Panc1 (cell line): ENCODE measurements around the gene KCNG2. TPM values are rescaled to one million over a fixed set of nuclear protein-coding genes. Genes with fewer than 3 reads are reported as not detected.
A peak's percentile ranks its signal among the peaks of the same experiment; 100 is the strongest.

Source experiments
- ATAC-seq: fragments of 200-7000 bp; cut with Tn5 transposase; 2 replicates; pipeline ENCODE4 v1.9.1; 2020; ENCODE audit warnings: mild to moderate bottlenecking, moderate library complexity
- BruUV-seq: library from RNA; stranded (reverse); fragments of 400-500 nt; replicated peaks from 2 replicates; lab custom pipeline; 2021; lab: Mats Ljungman, UMichigan
- CTCF ChIA-PET: fragments of 300-600 bp; sonication (Branson Sonifier 250); formaldehyde crosslinking; loops from one replicate; lab custom pipeline; 2022; ENCODE audit warnings: antibody characterized with exemption; lab: Charles Lee
- POLR2A ChIA-PET: fragments of 300-600 bp; sonication (Branson Sonifier 250); formaldehyde crosslinking; loops from one replicate; lab custom pipeline; 2022; ENCODE audit warnings: antibody characterized with exemption; lab: Charles Lee
- DNase-seq: peaks from one replicate; pipeline ENCODE4 v3.0.0-alpha.2; 2010; ENCODE audit warnings: low read depth, low spot score
- H3K27ac ChIP-seq: 2 replicates; pipeline ENCODE4 v1.5.1; 2011; ENCODE audit warnings: mild to moderate bottlenecking, low read length, inconsistent platforms
- H3K27me3 ChIP-seq: fragments of 200-500 bp; sonication (Bioruptor generic); 2 replicates; pipeline ENCODE4 v1.6.0; 2014; ENCODE audit warnings: low read length, inconsistent platforms; ENCODE audit not compliant: control insufficient read depth, insufficient read depth
- H3K36me3 ChIP-seq: fragments of 200-500 bp; sonication (Bioruptor generic); 2 replicates; pipeline ENCODE4 v1.5.1; 2014; ENCODE audit warnings: inconsistent platforms, mild to moderate bottlenecking, low read length, moderate library complexity; ENCODE audit not compliant: control insufficient read depth, insufficient read depth
- H3K4me1 ChIP-seq: 2 replicates; pipeline ENCODE4 v1.5.1; 2011; ENCODE audit warnings: inconsistent platforms, mild to moderate bottlenecking, low read length, moderate library complexity; ENCODE audit not compliant: control insufficient read depth, insufficient read depth
- H3K4me3 ChIP-seq, 2 experiments: 2 replicates each; pipeline ENCODE4 v1.5.1; 2011 to 2012; ENCODE audit warnings: low read depth in 2 of 2, low read length in 2 of 2, mild to moderate bottlenecking in 2 of 2, inconsistent platforms in 1 of 2, moderate library complexity in 1 of 2
- H3K9me3 ChIP-seq: fragments of 200-500 bp; sonication (Bioruptor generic); 2 replicates; pipeline ENCODE4 v1.5.1; 2014; ENCODE audit warnings: low read depth, mild to moderate bottlenecking, inconsistent platforms, low read length, moderate library complexity; ENCODE audit not compliant: control insufficient read depth, insufficient read depth
- POLR2AphosphoS5 ChIP-seq: IDR thresholded peaks from 2 replicates; pipeline ENCODE4 v1.6.1; 2012; ENCODE audit warnings: mild to moderate bottlenecking, low read depth, low read length, moderate library complexity
- SIN3A ChIP-seq: IDR thresholded peaks from 2 replicates; pipeline ENCODE4 v1.6.1; 2012; ENCODE audit warnings: low read depth, mild to moderate bottlenecking, low read length, moderate library complexity, borderline replicate concordance; ENCODE audit not compliant: insufficient read depth
- TCF7L2 ChIP-seq: IDR thresholded peaks from 2 replicates; pipeline ENCODE4 v1.6.1; 2011; ENCODE audit warnings: mild to moderate bottlenecking, low read depth, low read length, inconsistent platforms
- in situ Hi-C: cut with HindIII; loops from 2 replicates; pipeline ENCODE4 v1.10.0; 2016; ENCODE audit warnings: low sequenced_read_pairs, low pct_unique_long_range_greater_than_20kb
- intact Hi-C: fragments of 100-400 bp; cut with micrococcal nuclease; formaldehyde crosslinking; loops from one replicate; pipeline ENCODE4 v1.10.0; 2022; ENCODE audit not compliant: unreplicated experiment
- total RNA-seq: library from RNA; stranded (reverse); gene quantifications from one replicate; pipeline ENCODE4 v1.2.1, GENCODE V29; 2021; ENCODE audit not compliant: unreplicated experiment
- TF ChIP-seq, protein P1 (sequence below), 2 experiments: IDR thresholded peaks; 2 replicates each; pipeline ENCODE4 v1.6.1; 2011 to 2012; ENCODE audit warnings: low read depth in 2 of 2, control low read depth in 1 of 2, low read length in 1 of 2, mild to moderate bottlenecking in 1 of 2, moderate library complexity in 1 of 2; ENCODE audit not compliant: insufficient read depth in 1 of 2
- TF ChIP-seq, protein P2 (sequence below): fragments of 450-650 bp; IDR thresholded peaks from 2 replicates; pipeline ENCODE4 v1.5.1; 2017; ENCODE audit warnings: mild to moderate bottlenecking

Gene KCNG2
- total RNA-seq, 1 experiment from 2014 or later, result not detected

DNA sequence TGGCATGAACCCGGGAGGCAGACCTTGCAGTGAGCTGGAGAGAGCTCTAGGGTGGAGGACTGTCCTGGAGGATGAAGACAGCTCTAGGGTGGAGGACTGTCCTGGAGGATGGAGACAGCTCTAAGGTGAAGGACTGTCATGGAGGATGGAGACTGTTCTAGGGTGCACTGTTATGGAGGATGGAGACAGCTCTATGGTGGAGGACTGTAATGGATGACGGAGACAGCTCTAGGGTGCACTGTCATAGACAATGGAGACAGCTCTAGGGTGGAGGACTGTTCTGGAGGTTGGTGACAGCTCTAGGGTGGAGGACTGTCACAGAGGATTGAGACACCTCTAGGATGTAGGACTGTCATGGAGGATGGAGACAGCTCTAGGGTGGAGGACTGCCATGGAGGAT, 21.1 kb upstream of the KCNG2 start:
- ChIA-PET POLR2A (no interaction called here), CTCF (interaction anchor here (0.9 kb wide), 1 partner anchor 175 kb away, joined by 6 read pairs; the partner anchor contains the start of gene SLC66A2)
- Histone ChIP-seq H3K9me3 (no peaks in the 10 kb centered on the region), H3K27me3 (peaks cover 39% of the 10 kb centered on the region), H3K4me3 (no peak overlapping the region), H3K4me1 (no peaks in the 10 kb centered on the region), H3K27ac (no peak overlapping the region), H3K36me3 (no peaks in the 10 kb centered on the region)
- ATAC-seq, result no peak
- in situ Hi-C loops (no loop called here), intact Hi-C loops (no loop called here)
- no peak for DNase-seq
- TF ChIP-seq, protein P1, sequence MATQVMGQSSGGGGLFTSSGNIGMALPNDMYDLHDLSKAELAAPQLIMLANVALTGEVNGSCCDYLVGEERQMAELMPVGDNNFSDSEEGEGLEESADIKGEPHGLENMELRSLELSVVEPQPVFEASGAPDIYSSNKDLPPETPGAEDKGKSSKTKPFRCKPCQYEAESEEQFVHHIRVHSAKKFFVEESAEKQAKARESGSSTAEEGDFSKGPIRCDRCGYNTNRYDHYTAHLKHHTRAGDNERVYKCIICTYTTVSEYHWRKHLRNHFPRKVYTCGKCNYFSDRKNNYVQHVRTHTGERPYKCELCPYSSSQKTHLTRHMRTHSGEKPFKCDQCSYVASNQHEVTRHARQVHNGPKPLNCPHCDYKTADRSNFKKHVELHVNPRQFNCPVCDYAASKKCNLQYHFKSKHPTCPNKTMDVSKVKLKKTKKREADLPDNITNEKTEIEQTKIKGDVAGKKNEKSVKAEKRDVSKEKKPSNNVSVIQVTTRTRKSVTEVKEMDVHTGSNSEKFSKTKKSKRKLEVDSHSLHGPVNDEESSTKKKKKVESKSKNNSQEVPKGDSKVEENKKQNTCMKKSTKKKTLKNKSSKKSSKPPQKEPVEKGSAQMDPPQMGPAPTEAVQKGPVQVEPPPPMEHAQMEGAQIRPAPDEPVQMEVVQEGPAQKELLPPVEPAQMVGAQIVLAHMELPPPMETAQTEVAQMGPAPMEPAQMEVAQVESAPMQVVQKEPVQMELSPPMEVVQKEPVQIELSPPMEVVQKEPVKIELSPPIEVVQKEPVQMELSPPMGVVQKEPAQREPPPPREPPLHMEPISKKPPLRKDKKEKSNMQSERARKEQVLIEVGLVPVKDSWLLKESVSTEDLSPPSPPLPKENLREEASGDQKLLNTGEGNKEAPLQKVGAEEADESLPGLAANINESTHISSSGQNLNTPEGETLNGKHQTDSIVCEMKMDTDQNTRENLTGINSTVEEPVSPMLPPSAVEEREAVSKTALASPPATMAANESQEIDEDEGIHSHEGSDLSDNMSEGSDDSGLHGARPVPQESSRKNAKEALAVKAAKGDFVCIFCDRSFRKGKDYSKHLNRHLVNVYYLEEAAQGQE (IDR thresholded peaks at IDR 0.05; ENCODE audit: insufficient read depth in 1 of 2, low read depth in 2 of 2, low read length in 1 of 2), result no peak
- TF ChIP-seq, protein P2, sequence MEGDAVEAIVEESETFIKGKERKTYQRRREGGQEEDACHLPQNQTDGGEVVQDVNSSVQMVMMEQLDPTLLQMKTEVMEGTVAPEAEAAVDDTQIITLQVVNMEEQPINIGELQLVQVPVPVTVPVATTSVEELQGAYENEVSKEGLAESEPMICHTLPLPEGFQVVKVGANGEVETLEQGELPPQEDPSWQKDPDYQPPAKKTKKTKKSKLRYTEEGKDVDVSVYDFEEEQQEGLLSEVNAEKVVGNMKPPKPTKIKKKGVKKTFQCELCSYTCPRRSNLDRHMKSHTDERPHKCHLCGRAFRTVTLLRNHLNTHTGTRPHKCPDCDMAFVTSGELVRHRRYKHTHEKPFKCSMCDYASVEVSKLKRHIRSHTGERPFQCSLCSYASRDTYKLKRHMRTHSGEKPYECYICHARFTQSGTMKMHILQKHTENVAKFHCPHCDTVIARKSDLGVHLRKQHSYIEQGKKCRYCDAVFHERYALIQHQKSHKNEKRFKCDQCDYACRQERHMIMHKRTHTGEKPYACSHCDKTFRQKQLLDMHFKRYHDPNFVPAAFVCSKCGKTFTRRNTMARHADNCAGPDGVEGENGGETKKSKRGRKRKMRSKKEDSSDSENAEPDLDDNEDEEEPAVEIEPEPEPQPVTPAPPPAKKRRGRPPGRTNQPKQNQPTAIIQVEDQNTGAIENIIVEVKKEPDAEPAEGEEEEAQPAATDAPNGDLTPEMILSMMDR, result no peak
- TF ChIP-seq TCF7L2 (no peak), POLR2AphosphoS5 (no peak), SIN3A (no peak)
- no TSS peak for BruUV-seq

DNA sequence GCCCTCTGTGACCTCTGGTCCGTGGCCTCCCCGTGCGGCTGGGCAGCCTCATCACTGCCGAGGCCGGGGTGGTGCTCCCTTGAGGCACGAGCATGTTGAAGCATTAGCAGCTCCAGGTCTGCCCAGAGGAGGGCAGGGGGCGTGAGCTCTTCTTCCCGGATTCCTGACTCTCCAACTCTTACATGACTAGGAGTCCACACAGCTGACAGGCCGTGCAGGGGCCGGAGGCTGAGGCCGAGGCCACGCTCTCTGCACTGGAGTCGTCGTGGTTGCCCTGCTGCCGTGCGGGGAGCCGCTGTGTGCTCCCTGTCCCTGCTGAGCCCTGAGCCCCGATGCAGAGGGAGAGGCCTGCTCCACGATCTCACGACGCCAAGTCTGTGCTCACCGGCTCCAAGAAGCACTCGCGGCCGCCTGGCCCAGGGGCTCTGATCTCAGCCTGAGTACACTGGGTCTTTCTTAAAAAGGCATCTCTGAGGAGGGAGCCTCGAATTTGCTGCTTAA, 19.4 kb upstream of the KCNG2 start:
- ATAC-seq (peak; percentile 6; the same call in 1 of the 2 replicates), DNase-seq (no peak)
- H3K9me3 ChIP-seq, result no peaks in the 10 kb centered on the region
- intact Hi-C loops (no loop called here), in situ Hi-C loops (no loop called here)
- TF ChIP-seq, protein P1 (IDR thresholded peaks at IDR 0.05; ENCODE audit: insufficient read depth in 1 of 2, low read depth in 2 of 2, low read length in 1 of 2), result no peak
- TF ChIP-seq POLR2AphosphoS5 (no peak), SIN3A (no peak), TCF7L2 (no peak)
- TF ChIP-seq, protein P2, result no peak
- H3K4me3 ChIP-seq, result no peak overlapping the region
- CTCF ChIA-PET, result interaction anchor here (0.5 kb wide), 2 partner anchors 32 to 263 kb away, joined by 3 read pairs; no protein-coding TSS in a partner anchor
- BruUV-seq, result no TSS peak
- no peak overlapping the region for H3K27ac ChIP-seq
- no peaks in the 10 kb centered on the region for H3K36me3 ChIP-seq
- POLR2A ChIA-PET, result no interaction called here
- peaks cover 34% of the 10 kb centered on the region for H3K27me3 ChIP-seq
- H3K4me1 ChIP-seq, result no peaks in the 10 kb centered on the region
